Prostate gland (tissue), 2 donors: ENCODE data around the gene FIG4.

ENCODE experiments used
- POLR2A ChIP-seq: fragments of 450-650 bp; IDR thresholded peaks from one replicate; pipeline ENCODE4 v1.6.1; 2016; ENCODE audit warnings: antibody characterized with exemption, mild to moderate bottlenecking
- POLR2AphosphoS5 ChIP-seq: sonication (generic); formaldehyde crosslinking; IDR thresholded peaks from one replicate; pipeline ENCODE4 v1.6.1; 2017; ENCODE audit warnings: antibody characterized with exemption
- TF ChIP-seq, protein P1 (sequence below), 4 experiments: fragments of 200-600 bp in 2 of 4; fragments of 450-650 bp in 2 of 4; sonication (generic) in 2 of 4; IDR thresholded peaks; 1 replicate in 3 of 4; 2 replicates in 1 of 4; pipeline ENCODE4 v1.5.1; 2016 to 2019; ENCODE audit warnings: antibody characterized with exemption in 4 of 4, mild to moderate bottlenecking in 2 of 4, moderate library complexity in 2 of 4

DNA sequence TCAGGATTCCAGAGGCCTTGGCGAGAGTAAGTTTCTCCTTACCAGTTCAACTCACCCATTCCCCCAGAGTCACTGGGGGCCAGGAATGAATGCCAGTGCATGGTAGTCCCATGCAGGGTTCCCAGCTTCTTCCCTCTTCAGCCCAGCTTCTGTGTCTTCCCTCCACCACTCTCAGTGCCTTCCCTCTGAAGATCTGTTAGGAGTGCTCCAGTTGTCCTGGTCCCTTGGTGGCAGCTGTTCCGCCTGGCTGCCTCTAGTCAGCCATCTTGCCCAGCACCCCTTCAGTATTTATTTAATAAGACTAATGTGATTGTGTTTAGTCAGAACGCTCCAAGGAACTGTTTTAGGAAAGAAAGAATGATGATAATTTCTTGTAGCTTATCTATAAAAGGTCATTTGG, 23.1 kb downstream of the FIG4 start:
- TF ChIP-seq, protein P1, sequence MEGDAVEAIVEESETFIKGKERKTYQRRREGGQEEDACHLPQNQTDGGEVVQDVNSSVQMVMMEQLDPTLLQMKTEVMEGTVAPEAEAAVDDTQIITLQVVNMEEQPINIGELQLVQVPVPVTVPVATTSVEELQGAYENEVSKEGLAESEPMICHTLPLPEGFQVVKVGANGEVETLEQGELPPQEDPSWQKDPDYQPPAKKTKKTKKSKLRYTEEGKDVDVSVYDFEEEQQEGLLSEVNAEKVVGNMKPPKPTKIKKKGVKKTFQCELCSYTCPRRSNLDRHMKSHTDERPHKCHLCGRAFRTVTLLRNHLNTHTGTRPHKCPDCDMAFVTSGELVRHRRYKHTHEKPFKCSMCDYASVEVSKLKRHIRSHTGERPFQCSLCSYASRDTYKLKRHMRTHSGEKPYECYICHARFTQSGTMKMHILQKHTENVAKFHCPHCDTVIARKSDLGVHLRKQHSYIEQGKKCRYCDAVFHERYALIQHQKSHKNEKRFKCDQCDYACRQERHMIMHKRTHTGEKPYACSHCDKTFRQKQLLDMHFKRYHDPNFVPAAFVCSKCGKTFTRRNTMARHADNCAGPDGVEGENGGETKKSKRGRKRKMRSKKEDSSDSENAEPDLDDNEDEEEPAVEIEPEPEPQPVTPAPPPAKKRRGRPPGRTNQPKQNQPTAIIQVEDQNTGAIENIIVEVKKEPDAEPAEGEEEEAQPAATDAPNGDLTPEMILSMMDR (IDR thresholded peaks at IDR 0.05) = no peak
- TF ChIP-seq POLR2AphosphoS5 = no peak
- TF ChIP-seq POLR2A = no peak
